GM19099 (cell line): Measurements from ENCODE around the gene ZBED4.

Experiments
- POLR2A ChIP-seq: IDR thresholded peaks from 3 replicates; pipeline ENCODE4 v1.6.1; 2011; ENCODE audit warnings: low read depth; ENCODE audit not compliant: insufficient read length; ENCODE audit errors: extremely low read depth

The ZBED4 gene

DNA sequence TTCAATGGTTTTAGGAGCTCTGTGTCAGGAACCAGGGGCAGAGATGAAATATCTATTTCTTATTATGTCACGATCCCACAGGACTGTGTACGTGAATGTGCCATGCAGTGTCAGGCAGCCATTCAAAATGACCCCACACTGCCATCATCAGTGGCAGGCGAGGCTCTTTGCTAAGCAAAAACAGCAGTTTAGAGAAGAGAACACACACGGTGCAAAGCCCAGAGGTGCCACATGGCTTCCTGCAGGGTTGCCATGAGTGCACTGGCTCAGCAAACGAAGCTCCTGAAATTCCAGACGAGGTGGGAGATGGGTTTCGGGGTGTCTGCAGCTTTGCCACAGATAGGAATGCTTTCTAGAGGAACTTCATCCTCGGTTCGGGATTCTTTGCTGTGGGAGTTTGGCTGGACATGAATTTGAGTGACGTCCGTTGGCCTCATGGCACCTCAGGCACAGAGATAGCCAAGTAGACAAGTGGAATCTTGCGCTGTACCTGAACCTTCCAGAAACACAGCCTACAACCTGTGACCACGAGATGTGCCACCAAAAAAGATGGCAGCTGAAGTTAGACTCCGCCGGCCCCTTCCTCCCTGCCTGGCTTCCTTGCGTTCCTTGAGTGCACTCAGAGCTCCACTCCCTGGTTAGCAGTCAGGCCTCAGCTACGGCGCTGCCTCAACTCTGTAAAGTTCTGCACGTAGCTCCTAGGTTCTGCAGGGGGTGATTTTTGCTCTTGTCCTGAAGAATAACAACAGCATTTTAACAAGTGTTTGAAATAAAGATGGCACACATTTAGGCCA is 7.8 kb upstream of the ZBED4 start:
- TF ChIP-seq POLR2A, result no peak

DNA sequence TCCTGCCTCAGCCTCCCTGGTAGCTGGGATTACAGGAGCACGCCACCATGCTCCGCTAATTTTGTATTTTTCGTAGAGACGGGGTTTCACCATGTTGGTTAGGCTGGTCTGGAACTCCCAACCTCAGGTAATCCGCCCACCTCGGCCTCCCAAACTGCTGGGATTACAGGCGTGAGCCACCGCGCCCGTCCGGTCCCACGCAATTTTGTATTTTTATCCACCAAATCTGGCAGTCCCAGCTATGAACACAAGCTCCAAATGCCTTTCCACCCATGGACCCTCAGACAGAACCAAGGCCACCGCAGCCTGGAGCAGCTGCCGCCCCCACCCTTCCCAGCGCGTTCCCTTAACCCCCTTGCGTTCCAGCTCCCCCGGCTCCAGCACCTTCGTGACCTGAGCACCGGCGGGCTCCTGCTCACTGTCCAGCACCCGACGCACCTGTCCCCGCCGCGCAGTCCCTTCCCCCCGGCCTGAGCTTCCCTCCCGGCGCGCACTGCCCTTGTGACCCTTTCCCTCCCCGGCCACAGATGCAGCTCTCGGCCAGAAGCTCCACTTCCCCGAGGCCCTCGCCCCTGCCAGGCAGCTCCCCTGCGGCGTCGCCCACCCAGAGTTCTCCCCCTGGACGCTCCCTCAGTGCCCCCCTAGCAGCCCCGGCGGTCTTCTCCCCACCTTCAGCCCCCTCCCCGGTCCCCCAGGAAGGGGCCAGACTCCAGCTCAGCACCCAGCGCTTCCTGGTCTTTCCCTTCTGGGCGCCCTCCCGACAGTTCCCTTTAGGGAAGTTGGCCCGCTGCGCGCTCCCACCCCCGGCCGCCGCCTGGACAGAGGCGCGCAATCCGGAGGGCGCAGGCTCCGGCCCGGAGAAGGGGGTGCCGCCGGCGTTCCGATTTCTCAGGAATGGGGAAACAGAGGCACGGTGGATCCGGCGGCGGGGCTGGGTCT is 5.6 kb upstream of the ZBED4 start:
- no peak for TF ChIP-seq POLR2A

DNA sequence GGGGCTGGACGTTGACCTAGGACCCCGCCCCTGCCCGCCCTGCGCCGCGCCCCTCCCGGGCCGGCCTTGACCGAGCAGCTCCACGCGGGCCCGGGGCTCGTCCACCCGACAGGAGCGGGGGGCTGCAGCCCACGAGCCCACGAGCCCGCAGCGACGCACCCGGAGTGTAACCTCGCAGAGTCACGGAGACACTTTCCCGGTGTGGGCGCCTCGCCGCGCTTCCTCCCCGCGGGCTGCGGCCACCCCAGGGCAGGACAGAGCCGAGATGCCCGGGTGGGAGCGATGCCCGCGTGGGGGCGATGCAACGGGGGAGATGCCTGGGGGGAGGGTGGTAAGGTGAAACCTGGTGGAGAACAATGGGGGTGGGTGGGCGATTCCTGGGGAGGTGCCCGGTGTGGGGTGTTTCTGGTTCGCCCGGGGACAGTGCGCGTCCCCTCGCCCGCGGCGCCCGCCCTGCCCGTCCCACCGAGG is 4.9 kb upstream of the ZBED4 start:
- no peak for TF ChIP-seq POLR2A

DNA sequence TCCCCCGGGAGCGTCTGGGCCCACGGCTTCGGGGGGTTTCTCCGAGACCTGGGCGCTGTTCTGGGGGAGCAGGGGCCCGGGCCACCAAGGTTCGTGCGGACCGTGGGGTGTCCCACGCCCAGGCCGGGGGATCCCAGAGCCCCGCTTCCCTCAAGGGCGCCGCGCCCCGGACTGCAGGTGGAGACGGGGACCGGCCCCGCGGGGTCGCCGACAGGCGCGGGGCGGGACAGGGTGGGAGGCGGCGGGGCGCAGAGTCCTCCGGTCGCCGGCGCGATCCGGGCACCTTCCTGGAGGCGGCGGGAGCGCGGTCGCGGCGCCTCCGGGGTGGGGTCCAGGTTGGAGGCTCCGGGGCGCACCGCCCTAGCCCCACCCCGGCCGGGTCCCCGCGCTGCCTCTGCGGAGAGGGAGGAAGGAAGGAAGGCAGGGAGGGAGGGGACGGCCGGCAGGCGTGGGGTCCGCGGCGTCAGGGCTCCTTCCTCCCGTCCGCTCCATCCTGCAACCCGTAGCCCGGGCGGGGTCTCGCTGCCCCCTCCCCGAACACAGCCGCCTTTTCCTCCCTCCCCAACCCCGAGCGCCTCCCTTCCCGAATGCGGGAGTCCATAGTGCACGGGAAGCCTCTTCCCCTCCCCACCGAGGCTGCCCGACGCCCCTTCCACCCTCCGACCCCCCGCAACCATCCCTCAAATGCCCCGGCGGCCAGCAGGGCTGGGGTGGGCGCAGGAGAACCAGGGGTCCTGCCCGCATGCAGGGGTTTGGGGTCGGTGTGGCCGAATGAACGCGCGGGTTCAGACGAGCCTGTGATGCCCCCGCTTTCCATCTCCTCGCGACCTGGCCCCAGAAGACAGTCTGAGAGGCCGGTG is 4.3 kb upstream of the ZBED4 start:
- no peak for TF ChIP-seq POLR2A

DNA sequence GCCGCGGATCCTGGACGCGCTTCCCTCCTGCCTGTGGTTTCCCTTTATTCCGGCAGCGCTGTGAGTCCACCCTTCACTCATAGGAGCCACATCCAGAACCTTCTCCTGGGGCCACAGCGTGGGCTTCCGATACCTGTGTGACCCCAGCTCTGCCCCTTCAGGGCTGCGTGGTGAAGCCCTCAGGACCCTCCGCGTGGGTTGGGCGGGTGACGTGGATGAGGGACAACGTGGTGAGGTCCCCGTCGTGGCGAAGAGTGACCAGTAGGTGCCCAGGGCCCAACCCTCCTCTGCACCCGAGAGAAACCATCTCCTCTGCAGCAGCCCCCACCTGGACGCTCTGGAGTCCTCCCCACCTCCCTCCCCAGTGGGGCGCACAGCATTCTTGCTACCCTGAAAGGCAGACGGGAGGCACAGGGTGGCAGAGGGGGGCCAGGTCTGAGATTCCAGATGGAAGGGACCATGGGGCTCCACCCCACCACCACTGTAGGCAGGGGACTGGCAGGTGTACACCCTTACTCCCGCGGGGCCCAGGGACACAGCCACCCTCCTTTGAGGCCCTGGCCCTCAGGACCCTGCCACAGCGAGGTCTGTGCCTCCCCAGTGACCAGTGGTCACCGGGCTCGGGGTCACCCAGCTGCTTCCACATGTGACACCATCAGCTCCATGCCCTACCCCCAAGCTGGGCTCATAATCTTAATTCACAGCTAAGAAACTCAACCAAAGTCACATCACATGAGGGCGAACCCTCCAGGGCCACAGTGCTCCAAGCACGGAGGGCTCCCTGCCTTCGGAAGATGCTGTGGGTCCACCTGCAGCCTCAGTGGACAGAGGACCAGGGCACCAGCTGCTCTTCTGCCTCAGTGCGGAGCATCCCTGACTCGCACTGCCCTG is 3.4 kb upstream of the ZBED4 start:
- no peak for TF ChIP-seq POLR2A

DNA sequence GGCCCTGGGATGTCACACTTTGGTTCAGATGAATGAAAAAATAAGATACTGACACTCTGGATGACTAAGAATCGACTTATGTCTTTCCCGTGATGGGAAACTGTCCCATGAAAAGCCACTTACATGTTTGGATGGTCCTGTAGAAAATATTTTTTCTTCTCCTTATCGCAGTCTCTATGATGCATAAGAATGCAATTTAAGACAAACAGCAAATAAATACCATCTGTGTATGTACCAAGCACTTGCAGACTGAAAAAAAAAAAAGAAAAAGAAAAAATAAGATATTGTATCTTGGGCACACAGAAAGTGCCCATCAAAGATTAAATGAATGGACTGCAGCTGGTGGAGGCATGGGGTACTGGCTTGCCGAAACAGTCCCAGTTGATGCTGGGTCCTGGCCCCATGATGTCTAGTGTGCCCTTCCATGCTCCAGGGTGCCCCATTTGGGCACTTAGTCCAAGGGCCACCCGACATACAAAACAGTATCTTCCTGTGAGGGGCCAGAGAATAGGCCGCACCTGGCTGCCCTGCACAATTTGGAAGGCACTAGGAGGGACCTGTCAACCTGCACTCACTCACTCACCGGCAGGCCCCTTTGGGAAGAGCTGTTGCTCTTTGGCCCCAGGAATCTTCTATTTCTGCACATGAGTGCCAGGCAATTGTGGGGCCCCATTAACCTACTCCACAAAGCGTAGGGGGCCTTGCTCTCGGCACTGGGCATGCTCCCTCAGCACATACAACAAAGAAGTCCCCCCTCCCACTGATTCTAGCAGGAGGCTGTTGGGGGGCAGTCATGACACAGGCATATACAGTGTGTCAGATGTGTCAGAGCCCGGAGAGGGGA is 2.5 kb upstream of the ZBED4 start:
- TF ChIP-seq POLR2A, result no peak

DNA sequence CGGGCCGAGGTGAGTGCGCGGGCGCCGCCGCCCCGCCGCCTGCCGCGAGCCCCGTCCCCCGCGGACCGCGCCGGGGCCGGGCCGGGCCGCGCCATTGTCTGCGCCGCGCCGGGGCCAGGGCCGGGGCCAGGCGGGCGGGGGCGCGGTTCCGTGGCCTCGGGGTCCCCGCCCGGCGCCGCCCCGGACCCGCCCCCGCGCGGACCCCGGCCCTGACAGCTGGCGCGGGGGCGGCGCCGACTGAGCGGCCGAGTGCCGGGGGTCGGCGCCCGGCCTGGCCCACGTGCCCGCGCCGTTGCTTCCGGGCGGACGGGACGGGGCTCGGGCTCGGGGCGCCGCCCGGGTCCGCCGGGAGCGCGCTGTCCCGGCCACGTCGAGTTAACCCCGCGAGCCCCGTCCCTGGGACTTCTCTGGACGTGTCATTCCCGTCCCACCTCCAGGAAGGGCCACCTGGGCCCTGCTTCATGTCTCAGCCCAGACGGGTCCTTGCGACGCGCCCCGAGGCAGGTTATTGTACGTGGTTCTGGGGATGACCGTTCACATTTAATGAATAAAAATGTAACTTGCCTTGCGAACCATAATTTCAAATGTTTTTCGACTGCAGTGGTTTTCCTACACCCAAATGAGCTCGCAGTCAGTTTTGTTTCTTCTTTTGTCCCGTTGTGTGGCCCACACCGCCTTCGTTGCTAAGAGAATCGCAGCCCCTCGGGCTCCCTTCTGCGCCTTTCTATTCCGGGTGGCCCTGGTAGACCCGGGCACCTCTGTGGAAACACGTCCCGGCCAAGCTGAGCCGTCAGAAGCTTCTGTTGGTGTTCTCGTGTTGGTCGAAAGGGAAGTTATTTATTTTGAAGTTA is 562 bp downstream of the ZBED4 start:
- no peak for TF ChIP-seq POLR2A

DNA sequence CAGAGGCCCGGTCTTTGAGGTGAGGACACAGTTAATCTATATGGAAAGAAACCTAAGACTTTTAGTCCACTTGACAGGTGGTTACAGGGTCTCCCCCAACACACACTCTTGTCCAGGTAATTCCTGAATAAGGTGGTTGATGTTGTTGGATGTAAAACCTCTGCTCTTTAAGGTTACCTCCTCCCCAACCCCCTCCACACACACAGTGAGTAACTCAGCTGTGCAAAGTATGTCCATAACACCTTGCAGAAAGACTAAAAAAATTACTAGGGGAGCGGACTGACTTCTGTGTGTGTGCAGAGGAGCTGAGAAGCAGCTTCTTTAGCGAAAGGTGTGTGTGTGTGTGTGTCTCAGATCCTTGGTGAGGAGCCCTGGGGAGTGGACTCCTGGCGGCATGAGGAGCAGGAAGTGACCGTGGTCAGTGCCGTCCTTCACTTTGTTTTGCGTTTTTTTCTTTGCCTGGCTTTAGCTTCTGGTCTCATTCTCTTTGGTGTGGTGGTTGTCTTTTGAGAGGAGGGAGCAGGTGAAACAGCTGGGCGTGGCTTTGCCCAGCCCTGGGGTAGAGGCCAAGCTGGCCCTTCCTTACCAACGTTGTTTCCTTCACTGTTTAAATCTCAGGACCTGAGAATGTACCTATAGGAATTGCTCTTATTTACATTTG is 1.7 kb downstream of the ZBED4 start:
- no peak for TF ChIP-seq POLR2A

DNA sequence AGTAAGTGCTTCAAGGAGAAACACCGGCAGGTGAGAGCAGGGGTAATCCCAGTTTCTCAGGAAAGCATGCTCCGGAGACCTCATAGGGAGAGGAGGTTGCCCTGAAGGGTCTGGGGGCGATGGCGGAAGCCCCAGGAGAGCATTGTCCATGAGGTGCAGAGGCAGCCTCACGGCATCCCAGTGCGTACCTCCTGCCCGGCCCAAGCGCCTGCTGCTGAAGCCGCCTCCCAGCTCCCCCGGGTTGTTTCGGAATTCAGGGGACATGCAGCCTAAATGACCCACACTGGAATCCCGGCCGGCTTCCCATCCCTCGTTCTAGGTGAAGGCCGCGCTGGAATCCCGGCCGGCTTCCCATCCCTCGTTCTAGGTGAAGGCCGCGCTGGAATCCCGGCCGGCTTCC is 2.7 kb downstream of the ZBED4 start:
- TF ChIP-seq POLR2A, result no peak

DNA sequence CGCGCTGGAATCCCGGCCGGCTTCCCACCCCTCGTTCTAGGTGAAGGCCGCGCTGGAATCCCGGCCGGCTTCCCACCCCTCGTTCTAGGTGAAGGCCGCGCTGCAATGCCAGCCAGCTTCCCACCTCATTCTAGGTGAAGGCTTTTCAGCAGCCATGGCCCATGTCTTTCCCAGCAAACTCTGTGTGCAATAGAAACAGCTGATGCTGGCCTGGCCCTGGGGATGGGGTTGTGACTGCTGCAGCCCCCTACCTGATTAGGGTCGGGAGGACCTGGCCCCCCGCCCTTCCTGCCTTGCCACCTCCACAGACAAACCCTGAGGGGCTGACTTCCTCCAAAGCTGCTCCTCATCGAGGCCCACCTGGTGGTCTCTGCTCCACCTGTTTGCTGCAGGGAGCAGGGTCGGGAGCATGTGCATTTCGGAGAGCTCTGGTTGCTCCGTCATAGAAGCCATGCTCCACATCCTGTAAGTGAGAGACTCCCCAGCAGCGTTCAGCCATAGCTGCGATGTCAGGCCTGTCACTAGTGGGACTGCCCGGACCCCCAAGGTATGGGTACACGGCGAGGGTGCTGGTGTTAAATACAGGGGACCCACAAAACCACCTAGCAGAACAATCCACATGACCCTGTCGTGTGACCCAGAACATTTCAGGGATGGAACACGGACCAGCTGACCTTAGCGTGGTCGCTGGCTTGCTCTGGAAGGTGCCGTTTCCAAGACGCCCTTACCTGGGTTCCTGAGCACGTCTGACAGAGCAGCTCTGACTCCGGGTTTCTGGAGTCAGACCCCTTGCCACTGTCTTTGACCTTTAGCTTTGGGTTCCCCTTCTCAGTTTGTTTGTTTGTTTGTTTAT is 3.3 kb downstream of the ZBED4 start:
- no peak for TF ChIP-seq POLR2A

DNA sequence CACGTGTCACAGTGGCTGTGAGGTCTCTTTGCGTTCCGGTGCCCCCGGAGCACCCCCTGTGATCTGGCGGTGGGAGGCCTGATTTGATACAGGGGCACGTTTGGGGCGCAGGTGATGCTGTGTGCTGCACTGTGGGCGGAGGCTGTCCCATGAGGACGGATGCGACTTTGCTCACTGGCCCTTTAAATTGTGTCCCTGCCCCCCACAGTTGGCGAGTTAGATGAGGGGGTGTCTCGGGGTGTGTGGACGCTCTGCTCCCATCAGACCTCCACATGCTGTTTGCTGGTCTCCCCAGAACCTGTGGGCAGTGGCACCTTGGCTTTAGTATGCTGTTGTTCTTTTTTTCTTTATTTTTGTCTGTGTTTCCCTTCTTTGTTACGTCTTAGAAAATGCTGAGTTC is 5.2 kb downstream of the ZBED4 start:
- no peak for TF ChIP-seq POLR2A
